Thyroid gland (tissue), 4 donors: ENCODE data around the gene ARFGAP3. TPM values are rescaled to one million over a fixed set of nuclear protein-coding genes. Genes with fewer than 3 reads are reported as not detected.

Experiments used
- DNase-seq, 2 donors: peaks; one replicate each; pipeline ENCODE4 v3.0.0-alpha.2; 2019
- H3K27ac ChIP-seq, 3 donors: fragments of 200-600 bp; sonication (generic); 1 replicate in 2 of 3; 2 replicates in 1 of 3; pipeline ENCODE4 v1.5.1; 2016 to 2019; ENCODE audit warnings: mild to moderate bottlenecking in 1 of 3, moderate library complexity in 1 of 3
- H3K27me3 ChIP-seq: fragments of 200-600 bp; sonication (generic); one replicate; pipeline ENCODE4 v1.5.1; 2019
- H3K36me3 ChIP-seq, 2 donors: fragments of 200-600 bp; sonication (generic); one replicate each; pipeline ENCODE4 v1.5.1; 2016 to 2019
- H3K4me1 ChIP-seq, 2 donors: fragments of 200-600 bp; sonication (generic); one replicate each; pipeline ENCODE4 v1.5.1; 2017 to 2019
- H3K4me3 ChIP-seq, 3 donors: fragments of 200-600 bp; sonication (generic); replicated peaks in 1 of 3; 1 replicate in 2 of 3; 2 replicates in 1 of 3; pipeline ENCODE4 v1.5.1; 2016; ENCODE audit warnings: mild to moderate bottlenecking in 1 of 3
- H3K9me3 ChIP-seq: fragments of 200-600 bp; sonication (generic); one replicate; pipeline ENCODE4 v1.5.1; 2017
- POLR2A ChIP-seq, 2 donors: fragments of 450-650 bp; IDR thresholded peaks; one replicate each; pipeline ENCODE4 v1.6.1; 2017; ENCODE audit warnings: antibody characterized with exemption in 2 of 2, mild to moderate bottlenecking in 2 of 2, moderate library complexity in 1 of 2
- WGBS, 2 donors: methylation state at CpG; one replicate each; pipeline ENCODE4 v1.1.5; 2017; 5-methylcytosine and 5-hydroxymethylcytosine counted together
- intact Hi-C: fragments of 100-400 bp; cut with DNase I; formaldehyde crosslinking; loops from one replicate; pipeline ENCODE4 v1.15.1; 2023
- total RNA-seq, 4 donors: library from RNA; depleted of rRNA; stranded (reverse); fragments of >200 nt; gene quantifications; one replicate each; pipeline ENCODE4 v1.2.3, GENCODE V29; 2016
- TF ChIP-seq, protein P1 (sequence below), 6 experiments: fragments of 200-600 bp in 3 of 6; fragments of 450-650 bp in 3 of 6; sonication (generic) in 3 of 6; IDR thresholded peaks; one replicate each; pipeline ENCODE4 v1.5.1; 2016 to 2019; ENCODE audit warnings: antibody characterized with exemption in 6 of 6, mild to moderate bottlenecking in 2 of 6, inconsistent platforms in 1 of 6, moderate library complexity in 1 of 6

ARFGAP3 gene
- total RNA-seq, 4 donors from 2014 or later = 82.3 to 106 (median 94.2) TPM

DNA sequence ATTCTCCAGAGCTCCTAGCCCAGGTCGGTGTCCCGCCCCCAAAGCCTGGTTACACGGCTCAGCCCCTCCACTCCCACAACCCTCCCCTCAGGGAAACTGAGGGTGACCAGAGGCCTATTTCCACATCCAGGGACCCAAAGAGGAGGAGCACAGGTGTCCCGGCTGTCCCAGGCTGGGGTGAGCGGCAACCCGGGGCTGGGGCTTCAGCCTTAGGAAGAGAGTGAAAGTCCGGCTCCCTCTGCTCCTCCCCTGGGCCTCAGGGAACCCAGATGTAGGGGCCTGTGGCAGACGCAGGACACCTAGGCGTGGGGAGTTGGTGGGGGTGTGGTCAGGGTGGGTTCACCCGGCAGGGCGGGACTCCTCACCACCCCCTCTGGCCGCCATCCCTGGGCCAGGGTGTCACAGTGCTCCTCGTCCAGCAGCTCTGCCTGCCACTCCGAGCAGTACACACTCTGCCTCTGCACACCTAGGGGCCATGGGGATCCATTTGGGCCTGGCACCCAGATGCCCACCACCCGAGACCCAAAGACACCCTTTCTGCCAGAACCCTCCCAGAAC lies 63.1 kb downstream of the ARFGAP3 start:
- H3K4me1 ChIP-seq = peaks cover 0 to 2% of the 10 kb centered on the region in 2 donors
- DNase-seq = no peak
- no peak overlapping the region for H3K4me3 ChIP-seq
- no peaks in the 10 kb centered on the region for H3K9me3 ChIP-seq
- peak overlapping the region in 1 of 3 donors; percentile 12 for H3K27ac ChIP-seq
- intact Hi-C loops = no loop called here
- no peaks in the 10 kb centered on the region for H3K27me3 ChIP-seq
- H3K36me3 ChIP-seq = peaks cover 11 to 22% of the 10 kb centered on the region in 2 donors
- WGBS, 2 donors = 96 to 100% methylated on average over 7 to 8 of the region's 15 CpGs
- TF ChIP-seq, protein P1, sequence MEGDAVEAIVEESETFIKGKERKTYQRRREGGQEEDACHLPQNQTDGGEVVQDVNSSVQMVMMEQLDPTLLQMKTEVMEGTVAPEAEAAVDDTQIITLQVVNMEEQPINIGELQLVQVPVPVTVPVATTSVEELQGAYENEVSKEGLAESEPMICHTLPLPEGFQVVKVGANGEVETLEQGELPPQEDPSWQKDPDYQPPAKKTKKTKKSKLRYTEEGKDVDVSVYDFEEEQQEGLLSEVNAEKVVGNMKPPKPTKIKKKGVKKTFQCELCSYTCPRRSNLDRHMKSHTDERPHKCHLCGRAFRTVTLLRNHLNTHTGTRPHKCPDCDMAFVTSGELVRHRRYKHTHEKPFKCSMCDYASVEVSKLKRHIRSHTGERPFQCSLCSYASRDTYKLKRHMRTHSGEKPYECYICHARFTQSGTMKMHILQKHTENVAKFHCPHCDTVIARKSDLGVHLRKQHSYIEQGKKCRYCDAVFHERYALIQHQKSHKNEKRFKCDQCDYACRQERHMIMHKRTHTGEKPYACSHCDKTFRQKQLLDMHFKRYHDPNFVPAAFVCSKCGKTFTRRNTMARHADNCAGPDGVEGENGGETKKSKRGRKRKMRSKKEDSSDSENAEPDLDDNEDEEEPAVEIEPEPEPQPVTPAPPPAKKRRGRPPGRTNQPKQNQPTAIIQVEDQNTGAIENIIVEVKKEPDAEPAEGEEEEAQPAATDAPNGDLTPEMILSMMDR (IDR thresholded peaks at IDR 0.05) = no peak
- TF ChIP-seq POLR2A (IDR thresholded peaks at IDR 0.05) = no peak

DNA sequence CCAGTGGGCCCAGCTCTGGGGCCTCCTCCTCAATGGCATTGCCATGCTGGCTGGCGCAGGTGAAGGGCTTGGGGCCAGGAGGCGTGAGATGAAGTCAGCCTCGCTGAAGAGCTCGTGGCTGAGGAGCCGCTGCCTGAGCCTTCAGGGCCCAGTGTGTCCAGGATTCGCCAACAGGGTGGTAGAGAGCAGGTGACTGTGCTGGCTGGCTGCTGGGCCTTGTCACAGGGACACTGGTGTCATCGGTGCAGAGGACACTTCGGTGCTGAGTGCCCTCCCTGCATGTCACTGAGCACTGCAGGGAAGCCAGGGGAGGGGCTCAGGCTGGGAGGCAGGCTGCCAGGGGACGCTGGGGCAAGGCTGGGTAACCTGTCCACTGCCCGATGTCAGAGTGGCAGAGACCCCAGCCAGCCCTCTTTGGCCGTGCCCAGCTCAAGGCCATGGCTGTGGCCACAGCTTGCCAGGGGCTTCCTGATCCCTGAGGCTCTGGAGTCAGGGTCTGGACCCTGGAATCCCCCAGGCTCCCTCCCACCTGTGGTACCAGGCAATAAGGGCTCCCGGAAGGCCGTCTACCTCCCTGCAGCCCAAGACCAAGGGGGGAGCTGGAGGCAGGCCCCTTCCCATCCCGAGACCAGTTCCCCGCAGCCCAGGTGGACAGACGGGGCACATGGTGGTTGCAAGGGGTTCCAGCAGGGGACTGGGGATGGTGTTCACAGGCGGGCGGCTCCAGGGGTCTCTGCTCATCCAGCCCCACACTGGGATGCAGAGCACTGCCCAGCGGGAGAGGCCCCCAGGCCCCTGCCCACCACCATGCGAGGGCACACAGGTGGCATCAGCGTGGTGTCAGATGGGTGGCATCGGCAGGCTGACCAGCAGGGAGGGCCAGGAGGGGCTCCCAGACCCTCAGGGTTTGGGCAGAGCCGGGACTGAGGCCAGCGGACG lies 63.9 kb downstream of the ARFGAP3 start:
- TF ChIP-seq, protein P1 (IDR thresholded peaks at IDR 0.05) = no peak
- TF ChIP-seq POLR2A (IDR thresholded peaks at IDR 0.05) = no peak
- no peak overlapping the region for H3K27ac ChIP-seq
- peak; percentile 61 to 63 for DNase-seq

DNA sequence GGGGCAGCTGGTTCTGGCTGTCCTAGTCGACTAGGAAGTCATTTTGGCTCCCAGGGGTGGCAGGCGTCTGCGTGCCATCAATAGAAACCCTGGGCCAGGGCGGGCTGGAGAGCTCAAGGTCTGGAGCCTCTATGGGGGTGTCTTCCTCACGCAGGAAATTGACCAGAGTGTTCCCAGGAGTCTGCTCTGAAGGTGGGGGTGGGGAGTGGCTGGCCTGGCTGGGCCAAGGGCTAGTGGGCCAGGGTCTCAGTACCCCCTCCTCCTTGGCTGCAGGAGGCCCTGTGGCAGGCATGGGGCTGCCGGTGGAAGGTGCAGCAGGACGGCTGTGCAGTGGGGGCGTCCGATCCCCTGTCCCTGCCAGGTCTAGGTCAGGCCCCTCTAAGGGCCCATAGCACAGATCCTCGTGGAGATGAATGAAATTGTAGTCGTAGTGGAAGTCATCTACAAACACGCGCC lies 64.6 kb downstream of the ARFGAP3 start:
- no peak for DNase-seq
- 85 to 96% methylated on average over 4 to 12 of the region's 13 CpGs for WGBS, 2 donors
- H3K27ac ChIP-seq = no peak overlapping the region
- TF ChIP-seq, protein P1 (IDR thresholded peaks at IDR 0.05) = no peak
- TF ChIP-seq POLR2A (IDR thresholded peaks at IDR 0.05) = no peak
- no peaks in the 10 kb centered on the region for H3K9me3 ChIP-seq
- H3K36me3 ChIP-seq = peaks cover 6 to 13% of the 10 kb centered on the region in 2 donors
- no peaks in the 10 kb centered on the region for H3K27me3 ChIP-seq
- no peak overlapping the region for H3K4me3 ChIP-seq
- peaks cover 0 to 2% of the 10 kb centered on the region in 2 donors for H3K4me1 ChIP-seq
- intact Hi-C loops = no loop called here

More for the DNA sequence above, 63.9 kb downstream of the ARFGAP3 start:
- 70 to 88% methylated on average over 10 to 13 of the region's 25 CpGs for WGBS, 2 donors
- H3K9me3 ChIP-seq = no peaks in the 10 kb centered on the region
- H3K4me1 ChIP-seq = peaks cover 0 to 2% of the 10 kb centered on the region in 2 donors
- no peaks in the 10 kb centered on the region for H3K27me3 ChIP-seq
- H3K36me3 ChIP-seq = peaks cover 11 to 20% of the 10 kb centered on the region in 2 donors
- intact Hi-C loops = no loop called here
- H3K4me3 ChIP-seq = no peak overlapping the region

DNA sequence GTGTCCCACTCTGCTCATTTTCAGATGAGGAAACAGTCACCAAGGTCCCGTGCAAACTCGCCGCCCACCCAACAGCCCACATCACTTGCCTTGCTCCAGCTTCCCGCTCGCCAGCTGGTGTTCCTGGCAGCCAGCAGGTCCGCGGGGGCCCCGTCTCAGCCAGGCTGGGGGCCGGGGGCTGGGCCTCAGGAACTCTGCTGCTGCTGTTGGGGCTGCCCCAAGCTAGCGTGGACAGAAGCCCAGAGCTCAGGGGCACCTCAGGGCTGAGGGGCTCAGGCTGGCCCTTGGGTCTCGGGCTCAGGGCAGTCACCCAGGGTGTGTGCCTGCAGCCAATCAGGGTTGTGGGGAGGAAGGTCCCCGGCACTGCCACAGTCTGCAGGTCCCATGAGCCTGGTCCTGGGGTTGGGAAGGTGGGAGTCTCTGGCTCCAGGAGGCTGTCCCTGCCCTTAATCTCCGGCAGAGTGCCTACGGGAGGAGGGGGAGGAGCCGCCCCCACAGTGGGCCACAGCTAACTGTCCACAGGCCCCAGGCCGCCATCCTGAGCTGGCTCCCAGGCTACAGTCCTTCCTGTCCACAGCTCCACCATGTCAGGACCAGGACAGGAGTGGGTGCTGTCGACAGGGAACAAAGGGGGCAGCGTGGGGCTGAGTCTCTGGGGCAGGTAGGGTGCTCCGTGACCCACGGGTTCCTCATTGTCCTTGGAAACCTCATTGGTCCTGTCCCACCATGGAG lies 65.2 kb downstream of the ARFGAP3 start:
- 78 to 88% methylated on average over 6 to 16 of the region's 20 CpGs for WGBS, 2 donors
- H3K27ac ChIP-seq = no peak overlapping the region
- intact Hi-C loops = no loop called here

More for the DNA sequence above, 65.2 kb downstream of the ARFGAP3 start:
- no peak for TF ChIP-seq POLR2A (IDR thresholded peaks at IDR 0.05)
- TF ChIP-seq, protein P1 (IDR thresholded peaks at IDR 0.05) = no peak
- H3K4me1 ChIP-seq = peaks cover 0 to 2% of the 10 kb centered on the region in 2 donors
- peaks cover 0 to 8% of the 10 kb centered on the region in 2 donors for H3K36me3 ChIP-seq
- DNase-seq = no peak
- no peaks in the 10 kb centered on the region for H3K9me3 ChIP-seq
- H3K27me3 ChIP-seq = no peaks in the 10 kb centered on the region
- no peak overlapping the region for H3K4me3 ChIP-seq
